Erythroblast (primary cell): ENCODE data around the gene PLCB3.

Experiments used
- GATA1 ChIP-seq: IDR thresholded peaks from 2 replicates; pipeline ENCODE4 v1.6.1; 2011; ENCODE audit warnings: low read depth, mild to moderate bottlenecking, control low read depth, low read length, moderate library complexity
- POLR2A ChIP-seq: IDR thresholded peaks from 2 replicates; pipeline ENCODE4 v1.6.1; 2011; ENCODE audit warnings: mild to moderate bottlenecking, low read length

GRCh38 chr11:64304032-64304315, 52.6 kb downstream of the PLCB3 start:
- TF ChIP-seq POLR2A (no peak), GATA1 (no peak)
